ENCODE data around the gene ASPDH.

ASPDH gene

DNA sequence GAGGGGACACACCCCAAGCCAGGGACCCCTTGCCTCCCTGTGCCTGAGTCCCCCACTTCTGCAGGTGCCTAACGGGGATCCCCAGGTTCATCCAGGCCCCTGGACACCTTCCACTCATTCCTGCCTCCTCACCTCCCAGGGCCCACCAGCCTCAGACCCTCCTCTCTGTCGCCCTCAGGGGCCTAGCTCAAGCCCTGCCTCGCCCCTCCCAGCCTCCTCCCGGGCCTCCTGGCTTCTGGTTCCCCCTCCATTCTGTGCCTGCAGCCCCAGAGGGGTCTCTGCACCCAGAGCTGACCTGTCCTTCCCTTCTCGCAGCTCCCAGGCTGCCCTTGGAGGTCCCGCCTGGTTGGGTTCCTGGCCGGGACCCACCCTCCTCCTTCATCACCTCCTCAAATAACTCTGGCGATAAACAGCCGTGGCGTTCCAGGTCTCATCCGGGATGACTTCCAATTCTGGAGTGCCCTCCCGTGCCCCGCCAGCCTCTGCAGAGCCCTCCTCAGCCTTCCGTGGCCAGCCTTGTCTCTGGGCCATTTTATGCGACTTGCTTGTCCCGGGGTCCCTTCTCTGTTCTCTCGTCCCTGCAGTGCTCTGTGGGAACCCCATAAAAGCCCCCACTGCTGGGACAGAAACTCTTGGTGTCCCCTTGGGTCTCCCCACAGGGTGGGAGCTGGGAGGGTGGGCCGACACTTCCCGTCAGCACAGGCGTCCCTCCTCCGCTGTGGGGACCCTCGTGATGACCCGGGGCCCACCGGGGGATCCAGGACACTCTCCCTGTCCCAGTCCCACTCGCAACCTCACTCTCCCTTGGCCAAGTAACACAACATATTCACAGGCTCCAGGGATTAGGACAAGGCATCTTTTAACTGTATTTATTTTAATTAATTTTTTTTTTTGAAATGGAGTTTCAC is 11.9 kb downstream of the ASPDH start:
- TF ChIP-seq, protein P1, sequence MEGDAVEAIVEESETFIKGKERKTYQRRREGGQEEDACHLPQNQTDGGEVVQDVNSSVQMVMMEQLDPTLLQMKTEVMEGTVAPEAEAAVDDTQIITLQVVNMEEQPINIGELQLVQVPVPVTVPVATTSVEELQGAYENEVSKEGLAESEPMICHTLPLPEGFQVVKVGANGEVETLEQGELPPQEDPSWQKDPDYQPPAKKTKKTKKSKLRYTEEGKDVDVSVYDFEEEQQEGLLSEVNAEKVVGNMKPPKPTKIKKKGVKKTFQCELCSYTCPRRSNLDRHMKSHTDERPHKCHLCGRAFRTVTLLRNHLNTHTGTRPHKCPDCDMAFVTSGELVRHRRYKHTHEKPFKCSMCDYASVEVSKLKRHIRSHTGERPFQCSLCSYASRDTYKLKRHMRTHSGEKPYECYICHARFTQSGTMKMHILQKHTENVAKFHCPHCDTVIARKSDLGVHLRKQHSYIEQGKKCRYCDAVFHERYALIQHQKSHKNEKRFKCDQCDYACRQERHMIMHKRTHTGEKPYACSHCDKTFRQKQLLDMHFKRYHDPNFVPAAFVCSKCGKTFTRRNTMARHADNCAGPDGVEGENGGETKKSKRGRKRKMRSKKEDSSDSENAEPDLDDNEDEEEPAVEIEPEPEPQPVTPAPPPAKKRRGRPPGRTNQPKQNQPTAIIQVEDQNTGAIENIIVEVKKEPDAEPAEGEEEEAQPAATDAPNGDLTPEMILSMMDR (IDR thresholded peaks at IDR 0.05; ENCODE audit: low read depth, low read length, missing control alignments): no peak
- no peak for DNase-seq (ENCODE audit: low read depth)
- no peak overlapping the region for H3K4me3 ChIP-seq (ENCODE audit: low read depth, low read length)

DNA sequence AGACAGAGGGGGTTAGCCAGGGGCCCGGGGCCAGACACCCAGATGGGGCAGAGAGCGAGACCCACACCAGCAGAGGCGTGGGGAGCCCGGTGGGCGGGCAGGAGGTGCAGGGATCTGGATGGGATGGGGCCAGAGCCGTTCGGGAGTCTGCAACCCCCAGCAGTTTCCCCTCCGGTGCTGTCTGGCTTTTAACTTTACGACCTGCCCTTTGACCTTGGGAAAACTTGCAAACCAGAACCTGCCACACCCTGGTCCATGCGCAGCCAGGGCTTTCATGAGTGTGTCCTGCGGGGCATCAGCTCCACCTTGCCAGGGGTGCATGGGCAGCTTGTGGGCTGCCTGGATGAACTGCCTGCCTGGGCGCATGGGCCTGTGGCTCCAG is 12.5 kb downstream of the ASPDH start:
- H3K4me3 ChIP-seq (ENCODE audit: low read depth, low read length): no peak overlapping the region
- TF ChIP-seq, protein P1 (IDR thresholded peaks at IDR 0.05; ENCODE audit: low read depth, low read length, missing control alignments): no peak
- DNase-seq (ENCODE audit: low read depth): no peak

DNA sequence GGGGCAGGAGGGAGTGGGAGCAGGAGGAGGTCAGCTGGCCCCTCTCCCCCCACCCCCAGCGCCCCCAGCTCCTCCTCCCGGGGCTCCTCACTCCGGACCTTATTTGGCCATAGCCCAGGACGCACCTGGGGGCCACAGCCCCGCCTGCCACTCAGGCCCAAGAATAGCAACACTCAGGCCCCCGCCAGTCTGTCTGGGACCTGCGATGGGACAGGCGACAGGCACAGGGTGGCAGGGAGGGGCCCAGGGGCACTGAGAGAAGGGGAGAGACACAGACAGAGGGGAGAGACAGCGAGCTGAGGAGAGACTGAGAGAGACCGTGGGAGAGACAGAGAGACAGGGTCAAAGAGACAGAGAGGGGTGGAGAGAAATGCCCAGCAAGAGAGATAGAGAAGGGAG is 13.0 kb downstream of the ASPDH start:
- DNase-seq (ENCODE audit: low read depth): no peak
- TF ChIP-seq, protein P1 (IDR thresholded peaks at IDR 0.05; ENCODE audit: low read depth, low read length, missing control alignments): no peak
- H3K4me3 ChIP-seq (ENCODE audit: low read depth, low read length): no peak overlapping the region

DNA sequence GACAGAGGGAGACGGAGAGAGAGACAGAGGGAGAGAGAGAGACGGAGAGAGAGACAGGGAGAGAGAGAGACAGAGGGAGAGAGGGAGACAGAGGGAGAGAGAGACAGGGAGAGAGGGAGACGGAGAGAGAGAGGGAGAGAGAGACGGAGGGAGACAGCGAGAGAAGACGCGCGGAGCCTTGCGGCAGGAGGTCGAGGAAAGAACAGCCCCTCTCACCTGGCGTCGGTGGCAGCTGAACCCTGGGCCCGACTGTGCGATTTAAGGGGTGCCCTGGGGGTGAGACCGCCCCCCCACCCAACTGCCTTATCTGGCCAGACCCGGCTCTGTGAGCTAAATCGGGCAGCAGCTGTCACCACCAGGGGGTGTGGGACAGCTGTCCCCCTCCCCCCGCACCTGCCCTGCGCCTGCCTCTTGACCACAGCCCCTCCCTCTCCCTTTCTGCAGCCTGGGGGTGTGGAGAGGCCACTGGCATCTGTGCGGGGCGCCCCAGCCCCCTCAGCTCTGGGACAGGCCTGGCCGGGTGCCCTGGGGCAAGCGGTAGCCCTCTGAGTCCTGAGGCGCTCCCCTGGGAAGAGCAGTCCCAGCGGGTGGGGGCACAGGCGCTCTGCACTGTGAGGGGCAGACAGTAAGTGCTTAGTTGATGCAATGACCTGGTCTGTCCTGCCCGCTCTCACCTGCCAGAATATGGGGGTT is 13.5 kb downstream of the ASPDH start:
- H3K4me3 ChIP-seq (ENCODE audit: low read depth, low read length): no peak overlapping the region
- DNase-seq (ENCODE audit: low read depth): no peak
- TF ChIP-seq, protein P1 (IDR thresholded peaks at IDR 0.05; ENCODE audit: low read depth, low read length, missing control alignments): peak; percentile 37

DNA sequence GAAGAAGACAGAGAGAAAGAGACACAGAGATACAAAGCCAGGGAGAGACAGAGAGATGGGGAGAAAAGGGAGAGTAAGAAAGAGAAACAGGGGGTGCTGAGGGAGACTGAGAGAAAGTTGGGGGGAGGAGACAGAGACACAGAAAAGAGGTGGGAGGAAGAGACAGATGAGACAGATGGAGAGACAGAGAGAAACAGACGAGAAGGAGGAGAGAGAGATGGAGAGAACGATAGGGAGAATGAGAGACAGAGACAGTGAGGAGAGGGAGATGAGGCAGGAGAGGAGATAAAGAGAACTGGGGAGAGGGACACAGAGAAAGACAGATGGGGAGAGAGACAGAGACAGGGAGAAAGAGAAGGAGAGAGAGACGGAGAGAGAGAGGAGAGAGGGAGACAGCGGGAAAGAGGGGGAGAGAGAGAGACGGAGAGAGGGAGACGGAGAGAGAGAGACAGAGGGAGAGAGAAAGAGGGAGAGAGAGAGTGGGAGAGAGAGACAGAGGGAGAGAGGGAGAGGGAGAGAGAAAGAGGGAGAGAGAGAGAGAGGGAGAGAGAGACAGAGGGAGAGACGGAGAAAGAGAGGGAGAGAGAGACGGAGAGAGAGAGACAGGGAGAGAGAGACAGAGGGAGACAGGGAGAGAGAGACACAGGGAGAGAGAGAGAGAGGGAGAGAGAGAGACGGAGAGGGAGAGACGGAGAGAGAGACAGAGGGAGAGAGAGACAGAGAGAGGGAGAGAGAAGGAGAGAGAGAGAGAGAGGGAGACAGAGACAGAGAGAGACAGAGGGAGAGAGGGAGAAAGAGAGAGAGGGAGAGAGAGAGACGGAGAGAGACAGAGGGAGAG is 15.3 kb downstream of the ASPDH start:
- H3K4me3 ChIP-seq (ENCODE audit: low read depth, low read length): no peak overlapping the region
- TF ChIP-seq, protein P1 (IDR thresholded peaks at IDR 0.05; ENCODE audit: low read depth, low read length, missing control alignments): no peak
- no peak for DNase-seq (ENCODE audit: low read depth)

DNA sequence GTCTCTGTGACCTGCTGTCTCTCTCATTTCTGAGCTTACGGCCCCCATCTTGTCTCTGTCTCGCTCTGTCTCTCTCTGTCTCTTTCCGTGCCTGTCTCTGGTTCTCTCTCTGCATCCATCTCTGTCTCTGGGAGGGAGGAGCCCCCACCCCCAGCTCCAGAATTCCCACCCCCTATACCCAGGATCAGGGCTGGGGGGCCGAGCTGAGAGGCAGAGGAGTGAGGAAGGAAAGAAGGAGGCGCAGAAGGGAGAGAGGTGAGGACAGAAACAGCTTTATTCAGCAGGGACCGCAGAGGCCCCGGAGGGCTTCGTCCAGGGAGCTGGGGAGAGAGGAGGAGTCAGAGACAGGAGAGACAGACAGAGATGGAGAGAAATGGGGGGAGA is 16.7 kb downstream of the ASPDH start:
- TF ChIP-seq, protein P1 (IDR thresholded peaks at IDR 0.05; ENCODE audit: low read depth, low read length, missing control alignments): no peak
- no peak for DNase-seq (ENCODE audit: low read depth)

More for the DNA sequence above, 16.7 kb downstream of the ASPDH start:
- no peak overlapping the region for H3K4me3 ChIP-seq (ENCODE audit: low read depth, low read length)
